Inferior parietal cortex (tissue), 1 donor: Measurements from ENCODE around the gene ARHGAP20.
A peak's percentile ranks its signal among the peaks of the same experiment; 100 is the strongest.

Source experiments
- DNase-seq: peaks from one replicate; pipeline ENCODE4 v3.0.0-alpha.2; 2016; ENCODE audit errors: extremely low spot score

ARHGAP20 gene, protein sequence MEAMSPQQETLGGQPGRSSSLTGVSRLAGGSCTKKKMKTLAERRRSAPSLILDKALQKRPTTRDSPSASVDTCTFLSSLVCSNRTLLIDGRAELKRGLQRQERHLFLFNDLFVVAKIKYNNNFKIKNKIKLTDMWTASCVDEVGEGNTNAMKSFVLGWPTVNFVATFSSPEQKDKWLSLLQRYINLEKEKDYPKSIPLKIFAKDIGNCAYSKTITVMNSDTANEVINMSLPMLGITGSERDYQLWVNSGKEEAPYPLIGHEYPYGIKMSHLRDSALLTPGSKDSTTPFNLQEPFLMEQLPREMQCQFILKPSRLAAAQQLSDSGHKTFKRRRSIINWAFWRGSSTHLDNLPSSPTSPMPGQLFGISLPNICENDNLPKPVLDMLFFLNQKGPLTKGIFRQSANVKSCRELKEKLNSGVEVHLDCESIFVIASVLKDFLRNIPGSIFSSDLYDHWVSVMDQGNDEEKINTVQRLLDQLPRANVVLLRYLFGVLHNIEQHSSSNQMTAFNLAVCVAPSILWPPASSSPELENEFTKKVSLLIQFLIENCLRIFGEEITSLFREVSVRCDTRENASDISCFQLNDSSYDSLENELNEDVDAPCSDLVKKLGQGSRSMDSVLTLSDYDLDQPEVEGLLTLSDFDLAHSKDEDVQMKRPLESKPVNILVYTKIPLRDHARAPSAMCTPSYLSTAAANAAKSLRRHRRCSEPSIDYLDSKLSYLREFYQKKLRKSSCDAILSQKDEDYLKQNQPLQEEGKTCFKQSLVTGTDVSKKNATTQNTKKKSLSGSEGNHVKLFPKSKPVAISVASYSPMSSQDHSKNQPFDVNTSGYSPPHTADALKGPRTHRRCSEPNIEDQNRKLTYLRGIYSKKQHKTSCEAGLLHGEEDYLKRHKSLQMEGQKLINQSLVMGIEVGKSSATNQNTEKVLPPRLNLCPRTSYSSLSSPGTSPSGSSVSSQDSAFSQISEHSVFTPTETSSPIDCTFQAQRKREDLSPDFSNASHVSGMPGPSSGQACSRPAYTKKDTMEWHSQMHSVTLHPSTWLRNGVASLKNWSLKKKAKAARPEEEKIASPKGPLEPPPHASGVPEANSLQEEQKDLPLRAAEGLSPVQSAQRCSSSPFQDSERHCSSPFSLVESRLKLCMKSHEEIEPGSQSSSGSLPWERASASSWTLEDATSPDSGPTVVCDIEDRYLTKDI

DNA sequence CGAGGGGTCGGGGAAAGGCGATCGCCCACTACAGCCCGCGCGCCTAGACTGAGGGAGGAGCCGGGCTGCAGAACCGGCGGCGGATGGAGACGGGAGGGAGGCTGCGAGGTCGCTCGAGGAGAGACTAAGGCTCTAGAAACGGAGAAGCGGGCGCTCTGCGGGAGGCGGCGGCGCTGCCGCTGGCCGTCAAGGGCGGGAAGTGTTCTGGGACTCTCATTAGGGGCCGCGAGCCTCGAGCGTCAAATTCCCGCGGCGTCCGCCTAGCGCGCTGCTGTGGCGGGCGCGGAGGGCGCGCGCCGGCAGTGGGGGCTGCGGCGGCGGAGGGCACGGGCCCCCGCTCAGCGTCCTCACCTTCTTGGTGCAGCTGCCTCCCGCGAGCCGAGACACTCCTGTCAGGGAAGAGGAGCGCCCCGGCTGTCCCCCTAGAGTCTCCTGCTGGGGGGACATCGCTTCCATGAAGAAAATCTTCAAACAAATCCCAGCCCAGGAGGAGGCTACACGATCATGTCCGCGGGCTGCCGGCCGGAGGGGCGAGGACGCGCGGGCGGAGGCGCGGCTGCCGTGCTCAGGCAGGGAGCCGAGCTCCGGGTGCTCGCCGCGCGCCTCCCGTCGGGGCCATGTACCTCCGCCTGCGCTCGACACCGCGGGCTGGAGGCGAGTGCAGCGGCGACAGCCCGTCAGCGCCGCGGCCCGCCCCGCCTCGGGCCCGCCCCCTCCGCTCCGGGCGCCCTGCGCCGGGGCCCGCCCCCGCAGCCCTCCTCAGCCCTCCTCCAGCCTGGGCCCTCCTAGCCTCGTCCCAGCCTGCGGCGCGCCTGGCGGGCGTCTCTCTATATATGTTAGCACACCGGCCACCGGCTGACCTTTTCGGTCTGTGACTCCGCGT lies at the start of gene ARHGAP20:
Gene ARHGAP20 (minus strand): TSS at position 662 of the 883 bp plus-strand sequence. CDS start 206 bp downstream, at position 456.
- peak; percentile 26 for DNase-seq

DNA sequence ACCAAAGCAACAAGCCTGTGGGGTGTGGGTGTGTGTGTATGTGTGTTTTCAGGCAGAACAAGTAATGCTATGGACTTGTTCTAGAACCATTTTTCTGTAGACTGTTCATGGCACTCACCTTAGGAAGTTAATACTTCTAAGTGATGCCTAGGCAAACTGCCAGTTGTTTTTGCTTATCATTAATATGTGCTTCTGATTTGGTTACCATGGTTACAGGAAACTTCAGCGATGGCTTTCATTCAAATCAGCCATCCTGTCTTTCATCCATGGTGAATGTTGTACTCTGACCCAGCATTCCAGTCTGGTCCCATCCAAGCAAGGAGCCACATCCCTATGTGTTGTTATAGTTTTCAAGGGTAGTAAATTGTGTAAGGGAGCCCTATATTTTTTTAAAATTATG lies 49.8 kb upstream of the ARHGAP20 start:
- no peak for DNase-seq

DNA sequence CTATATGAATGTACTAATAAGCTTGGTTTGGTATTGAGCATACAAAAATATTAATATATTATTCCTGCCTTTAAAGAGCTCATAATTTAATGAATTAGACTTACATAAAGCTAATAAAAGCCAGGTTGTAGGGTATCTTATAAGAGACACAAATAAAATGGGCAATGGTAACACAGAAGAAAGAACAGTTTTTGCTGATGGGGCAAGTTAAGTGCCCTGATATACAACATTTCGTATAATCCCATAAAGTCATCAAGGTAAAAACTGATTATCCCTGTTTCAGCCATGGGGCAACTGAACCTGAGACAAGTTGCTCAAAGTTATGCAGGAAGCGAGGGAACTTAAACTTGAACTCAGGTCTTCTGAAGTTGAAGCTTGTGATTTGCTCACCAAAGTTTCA lies 48.9 kb upstream of the ARHGAP20 start:
- DNase-seq: no peak

DNA sequence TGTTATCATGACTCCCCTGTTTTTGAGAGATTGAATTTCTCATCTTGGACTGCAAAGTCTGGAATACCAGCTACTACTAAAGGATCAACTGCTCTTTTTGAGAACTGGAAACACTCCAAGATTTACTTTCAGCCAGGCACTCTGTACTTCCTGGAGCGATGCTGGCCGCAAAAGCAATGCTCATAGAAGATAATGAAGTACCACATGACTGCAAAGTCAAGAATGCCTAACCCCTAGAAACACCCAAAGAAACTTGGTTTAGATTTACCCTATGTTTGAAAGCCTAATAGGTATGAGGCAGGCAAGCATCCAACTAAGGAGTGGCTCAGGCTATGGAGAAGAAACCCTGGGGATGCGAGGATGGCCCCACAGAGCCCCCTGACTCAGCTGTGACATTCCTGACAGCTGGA lies 47.7 kb upstream of the ARHGAP20 start:
- DNase-seq: no peak

DNA sequence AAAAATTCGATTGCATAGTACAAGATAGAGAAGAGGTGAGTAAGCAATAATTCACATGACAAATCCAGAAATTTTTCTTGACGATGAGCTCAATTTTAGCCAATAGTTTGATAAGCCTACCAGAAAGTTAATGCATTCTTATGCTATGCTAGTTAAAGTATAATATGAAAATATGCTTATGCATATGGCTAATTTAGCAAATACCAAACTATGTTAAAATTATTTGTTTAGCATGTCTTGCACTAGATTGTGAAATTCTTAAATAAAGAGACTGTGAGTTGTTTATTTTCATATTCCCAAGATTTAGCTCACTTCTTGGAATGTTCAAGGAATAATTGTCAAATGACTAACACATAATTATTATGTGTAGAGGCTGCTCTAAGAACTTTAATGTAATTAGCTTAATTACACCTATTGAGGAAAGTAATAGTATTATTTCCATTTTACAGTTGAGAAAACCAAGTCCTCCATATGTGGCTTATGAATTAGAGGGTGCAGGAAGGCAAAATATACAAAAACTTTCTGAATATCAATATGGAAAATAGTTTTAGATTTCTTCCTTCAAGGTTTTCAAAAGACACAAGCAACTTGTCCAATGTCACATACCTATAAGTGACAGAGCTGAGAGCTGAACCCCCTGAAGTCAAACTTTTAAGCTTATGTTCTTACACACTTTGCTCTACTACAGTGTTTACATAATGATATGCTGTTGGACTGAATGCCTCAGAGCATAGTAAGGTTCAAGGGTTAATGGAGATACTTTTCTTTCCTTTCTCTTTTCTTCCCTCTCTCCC lies 45.9 kb upstream of the ARHGAP20 start:
- no peak for DNase-seq

DNA sequence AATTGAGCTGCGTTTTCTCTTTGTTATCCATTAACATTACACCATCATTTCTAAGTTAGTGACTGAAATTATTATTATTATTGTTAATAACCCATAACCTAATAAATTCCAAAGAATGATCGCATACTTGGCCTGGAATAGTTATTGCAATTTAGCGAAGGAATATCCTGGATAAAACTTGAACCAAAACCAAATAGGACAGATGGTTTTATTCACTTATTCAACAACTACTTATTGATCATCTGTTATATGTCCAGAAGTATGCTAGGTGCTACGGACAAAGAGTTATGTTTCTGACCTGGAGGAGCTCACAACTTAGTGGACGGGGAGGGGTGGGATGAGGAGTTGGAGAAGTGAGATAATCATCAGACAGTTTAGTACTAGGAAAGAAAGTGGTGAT lies 44.8 kb upstream of the ARHGAP20 start:
- DNase-seq: no peak

DNA sequence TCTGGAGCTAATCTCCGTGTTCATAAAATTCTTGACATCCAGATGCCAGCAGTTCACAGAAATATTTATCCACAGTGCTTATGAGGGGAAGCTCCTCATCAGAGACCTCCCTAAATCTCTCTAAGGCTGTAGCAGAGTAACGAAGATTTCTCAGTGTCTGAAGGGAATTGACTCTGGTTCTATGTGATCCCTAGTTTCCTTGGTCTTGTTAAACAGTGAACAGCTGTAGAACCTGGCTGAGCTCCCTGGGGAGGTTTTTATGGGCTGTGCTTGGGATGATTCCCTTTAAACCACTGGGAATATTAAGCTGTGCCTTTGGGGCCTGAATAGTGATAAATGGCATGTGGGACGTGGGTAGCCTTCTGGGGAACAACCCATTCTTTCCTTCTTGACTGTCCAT lies 43.7 kb upstream of the ARHGAP20 start:
- DNase-seq: no peak

DNA sequence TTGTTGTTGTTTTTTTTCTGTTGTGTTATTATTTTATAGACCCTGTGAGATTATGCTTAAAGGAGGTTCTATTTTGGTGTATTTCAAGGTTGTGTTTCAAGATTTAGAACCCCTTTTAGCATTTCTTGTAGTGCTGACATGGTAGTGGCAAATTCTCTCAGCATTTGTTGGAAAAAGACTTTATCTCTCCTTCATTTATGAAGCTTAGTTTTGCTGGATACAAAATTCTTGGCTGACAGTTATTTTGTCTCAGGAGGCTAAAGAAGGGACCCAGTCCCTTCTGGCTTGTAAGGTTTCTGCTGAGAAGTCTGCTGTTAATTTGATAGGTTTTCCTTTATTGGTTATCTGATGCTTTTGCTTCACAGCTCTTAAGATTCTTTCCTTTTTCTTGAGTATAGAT lies 40.7 kb upstream of the ARHGAP20 start:
- no peak for DNase-seq

DNA sequence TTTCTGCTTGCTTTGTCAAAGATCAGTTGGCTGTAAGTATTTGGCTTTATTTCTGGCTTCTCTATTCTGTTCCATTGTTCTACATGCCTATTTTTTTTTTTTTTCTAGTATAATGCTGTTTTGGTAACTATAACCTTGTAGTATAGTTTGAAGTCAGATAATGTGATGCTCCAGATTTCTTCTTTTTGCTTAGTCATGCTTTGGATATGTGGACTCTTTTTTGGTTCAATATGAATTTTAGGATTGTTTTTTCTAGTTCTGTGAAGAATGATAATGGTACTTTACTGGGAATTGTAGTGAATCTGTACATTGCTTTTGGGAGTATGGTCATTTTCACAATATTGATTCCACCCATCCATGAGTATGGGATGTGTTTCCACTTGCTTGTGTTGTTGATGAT lies 37.9 kb upstream of the ARHGAP20 start:
- DNase-seq: no peak

DNA sequence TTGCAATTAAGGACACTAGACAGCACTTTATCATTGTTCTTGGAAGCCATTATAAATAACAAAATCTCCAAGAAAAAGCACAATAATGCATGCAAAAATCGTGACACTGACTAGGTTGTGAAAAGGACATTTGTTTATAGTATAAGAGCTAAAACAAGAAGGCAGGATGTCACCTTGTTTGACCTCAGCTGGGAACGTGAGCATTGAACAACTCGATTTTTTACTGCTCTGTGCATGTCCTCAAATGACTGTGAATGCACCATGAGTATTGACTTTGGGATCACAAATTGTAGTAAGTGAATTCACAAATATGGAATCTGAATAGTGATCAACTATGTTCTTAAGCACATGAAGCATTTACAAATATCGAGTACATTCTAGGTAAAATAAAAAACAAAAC lies 35.3 kb upstream of the ARHGAP20 start:
- DNase-seq: no peak

DNA sequence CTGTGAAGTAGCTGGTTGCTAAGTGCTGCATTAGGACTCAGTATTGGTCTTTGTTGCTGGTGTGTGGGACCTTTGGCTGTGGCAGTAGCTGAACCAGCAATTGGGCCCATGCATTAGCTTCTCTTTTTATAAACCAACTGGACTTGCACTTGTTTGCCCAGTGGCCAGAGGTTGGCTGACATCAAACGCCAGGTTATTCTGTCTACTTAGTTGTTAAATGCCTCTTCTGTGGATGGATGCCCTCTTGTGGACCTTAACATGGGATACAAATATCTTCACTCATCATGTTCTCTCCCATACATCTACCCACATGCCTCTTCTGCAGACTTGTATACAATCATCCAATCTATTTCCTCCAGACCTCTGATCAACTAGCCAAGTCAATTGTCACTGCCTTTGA lies 26.4 kb upstream of the ARHGAP20 start:
- no peak for DNase-seq

DNA sequence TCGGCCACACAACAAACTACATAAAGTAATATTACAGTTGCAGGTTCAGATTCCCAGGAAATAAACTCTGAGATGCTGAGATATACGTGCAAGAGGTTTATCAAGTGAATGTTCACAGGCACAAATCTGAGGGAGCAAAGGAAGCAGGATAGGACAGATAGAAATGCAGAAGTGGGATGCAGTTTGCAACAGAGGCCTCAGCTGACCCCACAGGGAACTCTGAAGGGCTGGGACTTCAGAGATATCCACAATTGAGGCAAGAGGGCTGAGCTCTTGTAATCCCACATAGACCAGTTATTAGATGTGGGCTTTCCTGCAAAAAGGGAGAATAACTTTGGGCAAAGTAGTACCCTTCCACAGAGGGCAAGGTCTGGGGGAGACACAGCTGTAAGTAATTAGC lies 25.4 kb upstream of the ARHGAP20 start:
- no peak for DNase-seq

DNA sequence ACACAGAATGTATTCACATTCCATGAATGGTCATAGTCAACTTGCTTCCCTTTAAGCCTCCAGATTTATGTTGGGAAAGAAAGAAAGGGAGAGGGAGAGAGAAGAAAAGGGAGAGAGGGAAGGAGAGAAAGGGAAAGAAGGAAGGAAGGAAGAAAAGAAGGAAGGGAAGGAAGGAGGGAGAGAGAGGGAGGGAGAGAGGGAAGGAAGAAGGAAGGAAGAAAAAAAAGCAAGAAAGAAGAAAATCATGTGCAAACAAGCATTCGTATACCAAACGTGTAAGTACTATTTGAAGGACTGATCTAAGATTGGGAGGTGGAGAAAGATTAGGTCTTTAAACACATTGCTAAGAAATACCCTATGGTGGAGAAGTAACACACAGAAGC lies 23.9 kb upstream of the ARHGAP20 start:
- DNase-seq: no peak

DNA sequence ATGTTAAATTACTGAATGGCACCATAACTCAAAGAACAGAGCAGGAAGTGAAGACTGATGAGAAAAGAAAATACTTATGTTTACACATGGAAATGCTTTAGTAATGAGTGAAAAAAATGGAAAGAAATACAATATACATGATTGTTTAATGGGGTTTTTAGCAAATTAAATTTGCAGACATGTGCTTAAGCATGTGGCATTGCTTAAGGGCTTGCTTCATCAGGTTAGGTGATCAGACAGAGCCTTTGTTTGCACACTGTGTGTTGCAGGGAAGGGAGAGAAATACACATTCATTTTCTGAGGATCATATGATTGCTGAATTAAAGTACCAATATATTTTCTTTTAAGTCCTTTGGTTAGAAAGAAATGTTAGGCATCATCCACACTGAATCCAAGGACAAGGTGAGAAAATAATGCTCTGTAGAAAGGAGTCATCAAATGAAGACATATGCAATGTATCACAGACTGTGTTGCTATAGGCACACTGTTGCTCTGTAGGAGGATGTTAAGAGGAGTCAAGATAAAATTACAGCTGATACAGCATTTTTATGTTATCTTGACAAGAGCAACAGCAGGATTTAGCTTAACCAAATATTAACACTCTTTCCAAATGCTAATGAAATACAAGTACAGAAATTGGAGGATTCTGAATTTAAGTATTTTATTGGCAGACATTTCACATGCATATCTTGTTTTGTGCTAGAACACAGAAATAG lies 23.4 kb upstream of the ARHGAP20 start:
- no peak for DNase-seq

DNA sequence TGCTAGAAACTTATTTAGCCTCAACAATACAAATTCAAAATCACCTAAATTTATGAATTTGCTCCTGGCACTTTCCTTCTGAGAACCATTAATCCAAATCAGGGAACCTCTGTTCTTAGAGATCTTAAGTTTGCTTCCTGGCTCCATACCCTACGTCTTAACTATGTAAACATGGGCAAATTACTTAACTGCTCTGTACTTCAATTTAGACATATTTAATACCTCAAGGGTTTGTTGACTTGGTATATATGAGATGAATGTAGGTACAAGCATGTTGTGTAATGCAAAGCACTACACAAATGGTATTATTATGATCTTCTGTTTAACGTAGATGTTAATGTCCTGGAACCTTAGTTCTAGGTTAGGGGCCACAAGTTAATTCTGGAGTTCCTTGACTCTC lies 22.6 kb upstream of the ARHGAP20 start:
- DNase-seq: no peak

DNA sequence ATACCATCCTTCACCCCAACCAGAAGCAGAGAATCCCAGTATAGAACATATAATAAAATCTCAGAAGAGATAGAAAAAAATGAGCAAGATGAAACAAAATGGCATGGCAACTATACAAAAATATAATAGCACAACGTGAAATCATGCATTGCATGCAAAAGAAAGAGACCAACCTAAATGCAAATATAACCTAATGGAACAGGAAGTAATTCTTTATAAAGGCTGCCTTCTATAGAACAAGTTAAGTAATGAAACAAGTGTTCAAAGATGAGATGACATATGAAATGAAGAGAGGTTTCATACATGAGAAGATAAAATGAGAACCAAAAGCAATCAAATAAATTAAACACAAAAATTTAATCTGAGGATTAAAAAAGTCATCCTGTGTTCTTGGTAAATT lies 18.5 kb upstream of the ARHGAP20 start:
- DNase-seq: no peak

DNA sequence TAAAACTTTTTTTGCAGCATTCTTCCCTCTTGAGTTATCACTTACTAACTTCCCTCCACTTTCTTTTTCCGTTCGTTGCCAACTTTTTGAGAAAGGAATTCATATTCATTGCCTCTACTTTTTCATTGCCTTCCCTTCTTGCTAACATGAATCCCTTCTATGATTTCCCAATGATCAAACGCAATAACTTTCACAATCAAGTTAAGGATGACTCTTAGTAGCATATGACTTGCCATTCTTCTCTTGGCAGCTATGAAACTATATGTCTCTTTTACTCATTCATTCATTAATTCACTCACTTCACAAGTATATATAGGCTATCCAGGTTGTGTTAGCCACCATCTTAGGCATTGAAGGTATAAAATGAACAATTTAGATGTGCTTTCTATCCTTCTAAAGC lies 16.6 kb upstream of the ARHGAP20 start:
- no peak for DNase-seq

DNA sequence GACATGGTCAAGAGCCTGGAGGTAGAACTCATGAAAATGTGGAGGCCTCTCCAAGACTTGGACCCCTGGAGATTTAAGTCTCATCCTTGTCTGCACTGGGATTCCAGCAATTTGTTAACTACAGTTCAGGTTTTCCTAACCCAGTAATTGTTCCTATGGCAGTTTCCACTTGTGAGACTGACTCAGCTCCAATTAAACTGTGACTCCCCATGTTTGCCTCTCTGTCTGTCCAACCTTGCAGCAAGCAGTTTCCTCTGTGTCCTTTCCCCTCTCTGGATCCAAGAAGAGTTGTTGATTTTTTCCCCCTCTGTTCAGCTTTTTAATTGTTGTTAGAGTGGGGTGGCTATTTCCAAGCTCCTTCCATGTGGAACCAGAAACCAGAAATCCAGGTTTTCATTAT lies 16.2 kb upstream of the ARHGAP20 start:
- no peak for DNase-seq

DNA sequence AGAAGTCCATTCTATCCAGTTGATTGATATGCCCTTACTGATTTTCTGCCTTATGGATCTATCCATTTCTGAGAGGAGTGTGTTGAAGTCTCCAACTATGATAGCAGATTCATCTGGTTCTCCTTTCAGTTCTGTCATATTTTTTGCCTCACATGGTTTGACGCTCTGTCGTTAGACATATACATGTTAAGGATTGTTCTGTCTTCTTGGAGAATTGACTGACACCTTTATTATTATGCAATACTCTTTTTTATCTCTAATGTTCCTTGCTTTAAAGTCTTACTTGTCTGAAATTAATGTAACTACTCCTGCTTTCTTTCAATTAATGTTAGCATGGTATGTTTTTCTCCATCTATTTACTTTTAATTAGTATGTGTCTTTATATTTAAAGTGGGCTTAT lies 12.1 kb upstream of the ARHGAP20 start:
- no peak for DNase-seq
